SKM-1 (cell line): ENCODE results near the gene CHRNB2.

Experiments used
- DNase-seq: peaks from one replicate; lab custom pipeline; 2025; ENCODE audit not compliant: unreplicated experiment; lab: John Stamatoyannopoulos, UW

CHRNB2 gene

DNA sequence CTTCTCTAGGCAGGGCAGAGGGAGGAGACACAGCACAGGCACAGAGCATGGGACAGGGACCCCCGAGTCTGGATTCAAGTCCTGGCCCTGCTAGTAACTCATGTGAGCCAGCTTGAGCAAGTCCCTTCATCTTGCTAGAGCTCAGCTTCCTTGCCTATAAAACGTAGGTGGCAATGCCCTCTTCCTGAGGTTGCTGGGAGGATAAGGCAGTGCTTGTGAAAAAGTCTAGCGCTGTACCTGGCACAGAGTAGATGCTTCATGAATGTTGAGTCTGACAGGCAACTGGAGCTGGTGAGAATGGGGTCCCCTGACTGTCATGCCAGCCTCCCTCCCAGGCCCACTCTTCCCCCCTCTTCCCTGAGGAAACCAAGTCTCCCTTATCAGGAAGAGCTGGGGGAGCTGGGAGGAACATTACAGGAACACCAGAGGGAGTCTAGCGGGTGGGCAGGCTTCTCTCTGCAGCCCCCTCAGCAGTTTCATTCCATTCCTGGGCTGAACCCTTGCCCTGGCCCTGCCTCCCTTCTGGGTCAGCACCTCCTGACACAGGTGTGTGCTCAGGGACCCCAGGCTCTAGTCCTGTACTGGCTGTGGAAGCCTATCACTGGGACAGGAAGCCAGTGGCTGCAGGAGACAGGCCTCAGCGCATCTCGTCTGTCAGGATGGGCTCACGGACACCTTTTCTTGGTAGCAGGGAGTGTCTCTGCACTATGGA is 9.9 kb downstream of the CHRNB2 start:
- no peak for DNase-seq

DNA sequence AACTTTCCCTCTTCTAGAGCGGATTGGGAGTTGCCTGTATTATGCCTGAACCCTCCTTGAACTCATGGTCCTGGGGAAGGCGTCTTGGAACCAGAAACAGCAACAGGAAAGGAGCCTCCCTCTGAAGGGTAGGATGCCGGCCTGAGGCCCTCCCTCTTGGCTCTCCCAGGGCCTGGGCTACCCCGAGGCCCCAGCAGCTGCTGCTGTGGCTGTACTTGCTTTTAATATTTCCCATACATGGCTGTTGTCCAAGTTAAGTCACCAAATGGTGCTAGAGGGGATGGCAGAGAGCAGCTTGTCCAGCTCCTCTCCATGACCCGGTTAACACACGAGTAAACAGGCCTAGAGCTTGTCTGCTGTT is 10.5 kb downstream of the CHRNB2 start:
- DNase-seq = no peak

DNA sequence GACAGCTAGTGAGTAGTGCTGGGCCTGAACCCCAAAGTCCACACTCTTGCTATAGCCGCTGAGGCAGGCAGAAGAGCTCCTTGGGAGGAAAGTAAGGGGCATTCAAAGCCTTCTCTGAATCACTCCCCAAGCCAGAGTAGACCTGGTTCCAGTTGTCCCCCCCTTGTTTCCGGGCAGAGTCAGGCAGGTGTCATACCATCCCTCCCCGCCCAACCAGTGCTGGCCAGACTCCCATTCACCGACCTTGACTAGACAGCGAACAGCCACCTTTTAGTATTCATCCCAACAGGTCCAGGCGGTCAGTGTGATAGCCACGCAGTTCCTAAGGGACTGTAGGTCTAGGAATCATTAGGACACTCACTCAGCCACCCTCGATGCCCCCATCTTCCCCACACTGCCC is 11.8 kb downstream of the CHRNB2 start:
- DNase-seq = no peak

DNA sequence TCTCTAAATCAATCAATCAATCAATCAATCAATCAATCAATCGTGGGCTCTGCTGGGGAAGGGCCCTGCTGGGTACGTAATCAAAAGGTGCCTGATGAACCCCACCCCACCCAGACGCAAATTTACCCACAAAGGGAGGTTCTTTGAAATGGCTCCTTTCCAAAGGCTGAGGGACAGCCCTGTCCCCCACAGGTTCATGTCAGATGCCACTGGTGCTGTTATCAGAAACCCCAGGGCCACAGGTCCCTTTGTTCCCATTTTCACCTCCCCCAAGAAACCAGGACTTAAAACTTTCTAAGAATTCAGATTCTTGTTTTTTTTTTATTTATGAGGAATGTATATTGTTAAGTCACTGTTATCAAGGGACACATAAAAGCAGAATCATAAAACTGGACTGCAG is 14.2 kb downstream of the CHRNB2 start:
- DNase-seq = no peak

DNA sequence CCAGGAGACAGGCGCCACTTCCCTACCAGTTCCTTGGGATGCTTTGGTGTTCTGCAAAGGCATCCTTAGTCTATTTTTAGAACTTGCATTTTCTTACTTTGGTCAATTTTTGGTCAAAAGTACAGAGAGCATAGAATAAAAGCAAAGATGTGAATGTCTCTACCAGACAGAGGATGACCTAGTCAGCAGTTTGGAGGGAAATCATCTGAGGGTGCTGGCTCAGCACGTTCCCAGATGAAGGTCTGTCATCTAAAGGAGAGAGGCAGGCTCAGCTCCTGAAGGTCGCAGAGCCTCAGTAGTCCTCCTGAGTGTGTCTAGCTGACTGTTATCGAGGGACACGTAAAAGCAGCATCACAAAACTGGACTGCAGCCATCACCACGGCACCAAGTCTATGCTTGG is 15.3 kb downstream of the CHRNB2 start:
- DNase-seq = no peak

DNA sequence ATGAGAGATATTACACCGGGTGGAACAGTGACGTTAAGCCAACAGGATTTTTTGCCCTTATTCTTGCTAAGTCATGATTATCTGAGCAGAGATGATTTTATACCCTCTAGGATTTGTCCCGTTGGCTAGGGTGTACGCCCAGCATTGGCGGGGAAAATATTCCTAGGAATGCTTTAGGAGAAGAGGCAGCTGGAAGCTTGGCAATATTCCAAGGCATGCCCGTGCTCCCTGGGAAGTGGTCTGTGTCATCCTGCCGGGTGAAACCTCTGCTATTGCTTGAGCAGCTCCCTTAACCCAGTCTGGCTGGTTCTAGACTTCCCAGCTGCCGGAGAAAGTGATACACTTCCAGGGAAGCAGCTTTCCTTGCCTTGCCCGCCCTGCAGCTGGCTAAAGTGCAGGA is 16.2 kb downstream of the CHRNB2 start:
- no peak for DNase-seq

DNA sequence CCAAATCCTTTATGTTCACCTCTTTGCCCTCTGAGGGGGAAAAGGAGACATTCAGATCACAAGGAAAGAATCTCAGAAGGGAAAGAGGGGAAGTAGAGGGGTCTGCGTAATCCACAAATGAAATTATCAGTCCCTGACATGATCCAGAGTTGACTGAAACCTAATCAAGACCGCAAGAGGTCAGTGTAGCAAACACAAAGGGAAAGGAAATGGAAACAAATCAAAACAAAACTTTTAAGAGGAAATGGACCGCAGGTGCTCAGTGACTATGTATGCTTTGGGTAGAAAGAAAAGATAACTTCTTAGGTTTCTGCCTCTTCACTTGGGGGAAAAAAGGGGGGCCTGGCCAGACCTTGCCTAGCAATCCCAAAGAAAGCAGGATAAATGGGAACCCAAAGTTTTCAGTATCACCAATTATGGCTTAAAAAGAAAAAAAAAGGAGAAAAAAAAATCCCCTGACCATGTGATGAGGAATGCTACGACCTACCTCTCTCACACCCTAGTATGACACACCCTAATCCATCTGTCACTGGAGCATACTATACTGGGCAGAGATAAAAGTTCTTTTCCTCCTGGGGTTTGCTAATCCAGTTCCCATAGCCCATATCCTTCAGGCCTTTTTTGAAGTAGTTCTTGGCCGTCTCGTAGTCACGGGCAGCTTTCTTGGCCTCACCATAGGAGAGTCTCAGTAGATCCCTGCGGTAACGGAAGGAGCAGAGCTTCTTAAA is 16.9 kb downstream of the CHRNB2 start:
- DNase-seq = no peak

DNA sequence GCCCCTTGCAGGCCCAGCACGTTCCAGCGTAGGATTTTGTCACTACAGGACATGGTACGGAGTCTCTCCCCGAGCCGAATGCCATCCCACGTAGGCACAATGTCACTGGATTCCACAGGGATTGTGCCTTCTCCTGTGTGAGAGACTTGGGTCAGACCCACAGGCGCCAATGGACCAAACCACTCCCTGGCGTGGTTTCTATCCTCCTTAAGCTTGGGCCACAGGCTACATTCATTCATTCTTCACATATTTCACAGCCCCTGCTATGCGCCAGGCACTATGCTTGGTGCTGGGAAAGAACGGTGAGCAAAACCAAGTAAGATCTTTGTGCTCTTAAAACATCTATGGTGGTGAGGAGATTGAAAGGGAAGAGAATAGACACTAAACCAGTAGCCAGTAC is 18.7 kb downstream of the CHRNB2 start:
- DNase-seq = no peak

DNA sequence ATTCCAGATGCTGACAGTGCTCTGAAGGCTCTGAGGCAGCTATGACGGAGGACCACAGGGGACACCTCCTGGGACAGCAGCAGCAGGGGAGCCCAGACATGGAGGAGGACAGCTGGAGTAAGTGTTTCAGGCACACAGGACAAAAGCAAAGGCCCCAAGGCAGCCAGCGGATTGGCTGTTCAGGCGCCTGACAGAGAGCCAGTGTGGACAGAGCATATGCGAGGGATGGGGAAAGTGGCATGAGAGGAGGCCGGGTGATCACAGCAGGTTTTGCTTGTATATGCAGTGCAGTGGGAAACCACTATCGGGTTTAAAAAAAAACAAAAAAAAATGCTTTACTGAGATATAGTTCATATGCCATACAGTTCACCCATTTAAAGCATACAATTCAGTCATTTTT is 19.1 kb downstream of the CHRNB2 start:
- DNase-seq = no peak

DNA sequence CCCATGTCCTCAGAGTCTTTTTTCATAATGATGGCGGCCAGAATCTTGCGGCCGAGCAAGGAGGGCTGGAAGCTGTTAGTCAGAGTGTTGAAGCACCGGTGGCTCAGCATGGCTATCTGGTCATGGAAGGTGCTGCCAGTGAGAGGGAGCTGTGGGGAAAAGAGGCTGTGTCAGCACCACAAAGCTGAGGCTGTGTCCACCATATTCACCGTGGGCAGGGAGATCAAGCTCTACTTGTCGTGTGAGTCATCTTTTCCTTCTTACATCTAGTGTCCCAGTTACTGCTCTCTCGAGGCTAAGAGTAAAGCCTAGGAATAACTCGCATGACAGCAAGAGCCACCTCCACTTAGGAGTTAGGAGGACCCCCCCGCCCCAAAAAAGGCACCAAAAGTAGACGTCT is 22.2 kb downstream of the CHRNB2 start:
- no peak for DNase-seq

DNA sequence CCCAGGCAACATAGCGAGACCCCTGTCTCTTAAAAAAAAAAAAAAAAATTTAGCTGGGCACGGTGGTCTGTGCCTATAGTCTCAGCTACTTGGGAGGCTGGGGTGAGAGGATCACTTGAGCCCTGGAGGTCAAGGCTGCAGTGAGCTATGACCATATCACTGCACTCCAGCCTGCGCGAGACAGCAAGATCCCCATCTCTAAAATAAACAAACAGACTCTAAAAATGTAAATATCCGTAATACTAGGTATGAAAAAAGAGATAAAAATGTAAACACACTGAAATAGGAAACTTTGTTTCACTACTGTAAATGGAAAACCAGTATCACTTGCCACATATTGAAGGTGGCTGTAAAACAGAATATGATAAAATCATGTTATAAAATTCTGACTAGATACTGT is 23.2 kb downstream of the CHRNB2 start:
- no peak for DNase-seq

DNA sequence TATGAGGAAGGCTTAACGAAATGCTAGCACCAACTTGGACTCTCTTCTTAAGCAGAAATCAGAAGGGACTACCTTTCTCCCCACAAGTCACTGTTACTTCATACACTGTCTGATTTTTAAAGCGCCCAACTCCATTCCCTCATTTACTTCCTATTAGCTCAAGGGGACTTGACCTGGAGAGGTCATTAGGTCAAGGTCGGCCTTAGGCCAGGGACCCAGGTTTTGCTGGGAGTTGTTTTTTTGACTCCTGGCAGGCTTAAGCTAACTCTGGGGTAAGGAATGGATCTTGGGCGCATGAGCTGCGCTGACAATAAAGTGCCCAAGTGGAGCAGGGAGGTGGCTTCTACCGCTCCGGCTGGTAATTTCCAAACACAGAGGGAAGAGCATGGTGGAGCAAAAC is 23.6 kb downstream of the CHRNB2 start:
- DNase-seq = no peak

DNA sequence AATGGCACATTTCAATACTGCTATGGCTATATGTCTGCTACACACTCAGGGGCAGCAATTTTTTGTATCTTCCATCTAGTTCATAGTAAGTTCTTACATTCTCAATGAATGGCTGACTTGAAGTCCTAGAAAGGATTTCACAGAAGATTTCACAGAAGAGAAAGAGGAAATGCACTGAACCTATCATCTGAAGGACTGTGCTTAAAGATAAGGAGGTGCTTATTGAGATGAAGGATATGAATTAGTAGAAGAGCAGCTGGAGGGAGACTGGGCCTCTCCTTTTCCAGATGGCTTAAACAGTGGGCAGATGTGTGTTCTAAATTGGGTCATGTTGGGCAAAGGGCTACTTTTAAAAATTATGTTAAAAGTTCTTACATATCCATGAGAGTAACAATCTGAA is 25.8 kb downstream of the CHRNB2 start:
- DNase-seq = no peak

DNA sequence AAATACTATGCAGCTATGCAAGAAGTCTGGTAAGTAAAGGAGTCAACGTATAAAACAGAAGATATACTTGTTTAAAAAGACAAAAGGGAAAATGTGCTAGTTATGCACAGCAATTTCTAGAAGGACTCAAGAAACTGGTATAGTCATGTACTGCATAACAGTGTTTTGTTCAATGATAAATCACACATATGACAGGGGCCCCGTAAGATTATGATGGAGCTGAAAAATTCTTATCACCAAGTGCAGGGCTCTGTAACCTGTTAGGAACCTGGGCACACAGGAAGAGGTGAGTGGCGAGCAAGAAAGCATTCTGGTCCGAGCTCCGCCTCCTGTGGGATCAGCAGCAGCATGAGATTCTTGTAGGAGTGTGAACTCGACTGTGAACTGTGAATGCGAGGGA is 27.2 kb downstream of the CHRNB2 start:
- no peak for DNase-seq

DNA sequence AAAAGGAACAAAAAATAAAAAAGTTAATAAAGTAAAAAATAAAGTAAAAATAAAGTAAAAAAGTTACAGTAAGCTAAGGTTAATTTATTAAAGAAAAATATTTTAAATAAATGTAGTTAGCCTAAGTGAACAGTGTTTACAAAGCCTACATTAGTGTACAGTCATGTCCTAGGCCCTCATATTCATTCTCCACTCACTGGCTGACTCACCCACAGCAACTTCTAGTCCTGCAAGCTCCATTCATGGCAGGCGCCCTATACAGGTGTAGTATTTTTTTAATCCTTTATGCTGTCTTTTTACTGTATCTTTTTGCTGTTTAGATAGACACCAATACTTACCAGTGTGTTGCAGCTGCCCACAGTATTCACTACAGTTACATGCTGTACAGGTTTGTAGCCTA is 28.0 kb downstream of the CHRNB2 start:
- no peak for DNase-seq

DNA sequence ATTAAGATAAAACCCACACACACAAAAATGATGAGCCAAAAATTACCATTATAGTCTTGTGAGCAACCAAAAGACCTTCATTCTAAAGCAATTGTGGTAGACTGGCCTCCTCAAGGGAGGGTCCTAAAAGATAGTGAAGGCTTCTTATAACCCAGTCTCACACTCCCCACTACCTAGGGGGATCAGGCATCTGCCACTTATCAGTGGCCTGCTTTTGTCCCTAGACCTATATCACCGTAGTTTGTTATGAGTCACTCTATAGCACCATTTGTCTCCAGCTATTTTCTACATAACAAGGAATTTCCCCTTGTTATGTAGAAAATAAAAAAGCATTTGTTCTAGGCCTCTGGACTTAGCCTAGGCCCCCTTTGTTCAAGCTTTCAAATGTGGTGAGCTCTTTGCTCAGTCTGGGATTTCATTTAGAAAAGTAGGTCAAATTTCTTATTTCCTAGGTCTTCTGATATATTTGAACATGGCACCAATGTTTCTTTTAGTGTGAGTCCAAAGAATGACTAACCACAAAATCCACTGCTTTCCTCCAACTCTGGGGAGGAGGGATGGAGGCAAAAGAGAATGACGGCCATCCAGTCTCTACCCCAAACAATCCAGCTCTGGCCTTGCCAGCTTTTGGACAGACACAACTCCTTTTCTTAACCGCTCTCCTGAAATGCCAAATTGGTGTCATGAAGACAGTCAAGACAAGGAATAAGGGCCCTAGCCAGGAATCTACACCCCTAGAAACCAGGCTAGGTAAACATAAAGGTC is 31.5 kb downstream of the CHRNB2 start:
- no peak for DNase-seq

DNA sequence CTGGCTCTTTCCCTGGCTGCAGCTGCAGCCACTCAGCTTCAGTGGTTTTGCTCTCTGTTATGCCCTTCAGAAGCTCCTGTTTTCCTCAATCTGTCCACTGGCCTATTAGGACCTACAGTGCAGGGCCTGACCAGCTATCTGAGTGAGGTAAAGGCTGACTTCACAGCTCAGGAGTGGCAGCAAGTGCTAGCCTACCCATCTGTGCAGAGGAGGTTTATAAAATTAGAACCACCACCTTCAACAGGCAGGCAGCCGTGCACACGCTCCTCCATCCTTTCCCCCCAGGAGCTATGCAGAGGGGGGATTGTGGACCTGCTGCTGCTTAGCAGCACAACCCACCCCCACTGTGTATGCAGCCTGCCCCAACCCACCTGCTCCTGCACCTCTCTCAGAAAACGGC is 32.1 kb downstream of the CHRNB2 start:
- DNase-seq = no peak

DNA sequence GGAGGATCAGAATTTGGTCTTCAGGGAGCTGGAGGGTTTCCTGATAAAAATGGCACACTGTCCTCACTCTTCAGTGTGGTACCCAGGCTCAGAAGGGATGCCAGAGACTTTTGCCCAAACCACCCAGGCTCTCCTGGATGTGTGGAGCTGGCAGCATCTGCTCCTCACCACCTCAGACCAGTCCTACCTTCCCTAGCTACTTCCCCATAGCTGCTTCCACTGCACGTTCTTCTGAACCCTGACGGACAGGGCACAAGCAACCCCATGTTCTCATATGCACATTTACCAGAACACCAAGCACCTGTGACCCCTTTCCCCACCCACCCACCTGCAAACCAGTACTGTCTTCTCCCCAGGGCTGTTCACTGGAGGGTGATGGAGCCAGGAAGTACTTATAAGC is 35.7 kb downstream of the CHRNB2 start:
- no peak for DNase-seq

DNA sequence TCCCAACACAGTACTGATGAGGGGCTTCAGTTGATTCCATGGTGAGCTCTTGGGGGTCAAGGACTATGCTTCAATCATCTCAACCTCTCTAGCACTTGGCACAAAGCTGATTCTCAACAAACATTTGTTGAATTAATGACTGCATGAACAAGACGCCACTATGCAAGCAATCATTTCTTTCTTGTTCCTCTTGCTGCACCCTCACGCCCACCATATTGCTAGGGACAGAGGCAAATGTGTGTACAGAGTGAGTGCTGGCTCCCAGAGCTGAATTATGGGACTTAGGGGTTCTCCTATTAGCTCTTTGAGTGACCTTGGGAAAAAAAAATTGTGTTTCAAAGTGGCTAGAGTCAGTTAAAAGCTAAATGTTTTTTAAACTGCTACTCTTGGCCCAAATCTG is 38.0 kb downstream of the CHRNB2 start:
- no peak for DNase-seq

DNA sequence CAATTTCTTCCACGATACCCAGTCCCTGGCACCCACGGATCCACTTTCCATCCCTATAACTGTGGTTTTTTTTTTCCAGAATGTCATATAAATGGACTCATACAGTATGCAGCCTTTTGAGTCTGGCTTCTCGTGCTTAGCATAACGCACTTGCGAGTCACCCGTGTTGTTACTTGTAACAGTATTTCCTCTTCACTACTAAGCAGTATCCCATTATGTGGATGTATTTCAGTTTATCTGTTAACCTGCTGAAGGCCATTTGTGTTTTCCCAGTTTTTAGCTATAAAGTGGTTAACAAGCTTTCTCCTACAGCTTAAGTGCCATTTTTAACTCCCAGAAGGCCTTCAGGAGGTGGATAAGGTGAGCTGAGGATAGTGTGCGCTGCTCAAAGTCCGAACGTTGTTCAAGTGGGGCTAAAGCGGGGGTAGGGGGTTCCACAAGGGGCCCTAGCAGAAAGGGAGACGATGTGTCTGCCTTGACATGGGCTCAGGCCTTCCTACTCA is 39.6 kb downstream of the CHRNB2 start:
- DNase-seq = no peak

DNA sequence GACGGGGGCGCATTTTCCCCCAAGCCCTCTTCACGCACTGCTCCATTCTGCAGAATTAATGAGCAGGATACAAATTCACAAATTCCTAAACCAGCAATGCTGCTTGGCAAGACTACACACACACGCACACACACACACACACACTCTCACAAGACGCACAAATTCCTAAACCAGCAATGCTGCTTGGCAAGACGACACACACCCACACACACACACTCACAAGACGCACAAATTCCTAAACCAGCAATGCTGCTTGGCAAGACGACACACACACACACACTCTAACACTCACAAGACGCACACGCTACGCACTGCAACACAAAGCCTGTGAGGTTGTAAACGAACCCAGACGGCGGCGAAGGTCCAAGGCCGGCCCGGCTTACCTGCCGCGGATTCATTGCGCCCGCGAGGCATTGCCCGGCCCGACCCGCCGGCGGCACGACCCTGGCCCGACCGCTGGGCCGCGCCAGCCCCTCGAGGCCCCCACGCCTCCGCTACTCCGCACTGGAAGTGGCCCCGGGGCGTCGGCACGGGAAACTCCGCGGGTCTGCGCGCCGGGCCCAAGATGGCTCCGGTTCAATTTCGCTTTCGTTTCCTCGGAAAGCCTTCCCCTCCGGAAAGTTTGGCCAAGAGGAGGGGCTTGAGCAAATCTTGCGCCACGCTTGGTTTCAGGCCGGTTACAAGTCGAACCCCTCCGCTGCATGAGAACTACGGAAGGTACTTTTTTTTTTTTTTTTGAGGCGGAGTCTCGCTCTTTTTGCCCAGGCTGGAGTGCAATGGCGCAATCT is 40.2 kb downstream of the CHRNB2 start, which contains the start of gene ADAR:
Gene ADAR, minus strand, starts transcription at position 578 of the 788 bp plus-strand sequence. Its CDS starts 180 bp downstream, at position 398.
- peak; percentile 99 for DNase-seq
